Fibroblast of lung (primary cell): ENCODE data around the gene ABLIM2. TPM values are rescaled to one million over a fixed set of nuclear protein-coding genes. Genes with fewer than 3 reads are reported as not detected.

Experiments
- DNase-seq, 2 donors: peaks; one replicate each; pipeline versions ENCODE4 v3.0.0 to v3.0.0-alpha.2; 2010; ENCODE audit warnings: low read depth in 2 of 2
- H2AFZ ChIP-seq: 2 replicates; pipeline ENCODE4 v1.5.1; 2012; ENCODE audit warnings: low read length, control low read depth, inconsistent platforms
- H3K27ac ChIP-seq: 2 replicates; pipeline ENCODE4 v1.5.1; 2011; ENCODE audit warnings: low read length, control low read depth; ENCODE audit not compliant: insufficient read depth
- H3K27me3 ChIP-seq: 2 replicates; pipeline ENCODE4 v1.5.1; 2011; ENCODE audit warnings: mild to moderate bottlenecking, low read length; ENCODE audit not compliant: control insufficient read depth, insufficient read depth
- H3K36me3 ChIP-seq: 2 replicates; pipeline ENCODE4 v1.5.1; 2011; ENCODE audit warnings: low read length; ENCODE audit not compliant: control insufficient read depth, insufficient read depth
- H3K4me1 ChIP-seq: 2 replicates; pipeline ENCODE4 v1.5.1; 2011; ENCODE audit warnings: low read length; ENCODE audit not compliant: control insufficient read depth, insufficient read depth; ENCODE audit errors: extremely low read depth
- H3K4me2 ChIP-seq: 2 replicates; pipeline ENCODE4 v1.5.1; 2011; ENCODE audit warnings: low read length, control low read depth; ENCODE audit not compliant: insufficient read depth; ENCODE audit errors: extremely low read depth
- H3K4me3 ChIP-seq, 4 experiments: fragments of 200-600 bp in 1 of 4; sonication (generic) in 1 of 4; replicated peaks in 1 of 4; 2 replicates each; pipeline ENCODE4 v1.5.1; 2011 to 2016; ENCODE audit warnings: low read length in 4 of 4, low read depth in 3 of 4, mild to moderate bottlenecking in 3 of 4, control low read depth in 2 of 4, inconsistent platforms in 1 of 4, mixed read lengths in 1 of 4; ENCODE audit not compliant: insufficient read depth in 1 of 4; ENCODE audit errors: control extremely low read depth in 1 of 4
- H3K79me2 ChIP-seq: 2 replicates; pipeline ENCODE4 v1.5.1; 2012; ENCODE audit warnings: mild to moderate bottlenecking, low read length, inconsistent platforms; ENCODE audit not compliant: control insufficient read depth, insufficient read depth
- H3K9ac ChIP-seq: 2 replicates; pipeline ENCODE4 v1.5.1; 2011; ENCODE audit warnings: mild to moderate bottlenecking, low read length, control low read depth; ENCODE audit not compliant: insufficient read depth
- H3K9me3 ChIP-seq: 2 replicates; pipeline ENCODE4 v1.5.1; 2012; ENCODE audit warnings: low read depth, low read length; ENCODE audit not compliant: control insufficient read depth, insufficient read depth
- H4K20me1 ChIP-seq: 2 replicates; pipeline ENCODE4 v1.5.1; 2011; ENCODE audit warnings: low read length; ENCODE audit not compliant: control insufficient read depth, insufficient read depth; ENCODE audit errors: extremely low read depth
- CTCF ChIP-seq, 2 donors: IDR thresholded peaks in 1 of 2; conservative IDR thresholded peaks in 1 of 2; 1 replicate in 1 of 2; 2 replicates in 1 of 2; pipeline ENCODE4 v1.5.1; 2011 to 2012; ENCODE audit warnings: low read length in 2 of 2, control low read depth in 1 of 2, inconsistent platforms in 1 of 2, low read depth in 1 of 2, mild to moderate bottlenecking in 1 of 2
- EZH2 ChIP-seq: IDR thresholded peaks from 2 replicates; pipeline ENCODE4 v1.5.1; 2012; ENCODE audit warnings: low read length, control low read depth, mild to moderate bottlenecking; ENCODE audit errors: missing control alignments
- polyA plus RNA-seq, 2 donors: library from polyadenylated mRNA; depleted of rRNA in 1 of 2; stranded (reverse) in 1 of 2; unstranded in 1 of 2; fragments of >200 nt; gene quantifications; 2 replicates each; pipeline ENCODE4 v1.2.1, GENCODE V29; 2011 to 2012; ENCODE audit warnings: missing spikeins in 1 of 2
- total RNA-seq: library from RNA; depleted of rRNA; stranded (reverse); fragments of >200 nt; gene quantifications from 2 replicates; pipeline ENCODE4 v1.2.1, GENCODE V29; 2014

ABLIM2 gene
- total and polyA plus RNA-seq, 2 donors (not counting 1 experiment from before 2014, with no cell fraction given), result 0.66 to 2.6 TPM

DNA sequence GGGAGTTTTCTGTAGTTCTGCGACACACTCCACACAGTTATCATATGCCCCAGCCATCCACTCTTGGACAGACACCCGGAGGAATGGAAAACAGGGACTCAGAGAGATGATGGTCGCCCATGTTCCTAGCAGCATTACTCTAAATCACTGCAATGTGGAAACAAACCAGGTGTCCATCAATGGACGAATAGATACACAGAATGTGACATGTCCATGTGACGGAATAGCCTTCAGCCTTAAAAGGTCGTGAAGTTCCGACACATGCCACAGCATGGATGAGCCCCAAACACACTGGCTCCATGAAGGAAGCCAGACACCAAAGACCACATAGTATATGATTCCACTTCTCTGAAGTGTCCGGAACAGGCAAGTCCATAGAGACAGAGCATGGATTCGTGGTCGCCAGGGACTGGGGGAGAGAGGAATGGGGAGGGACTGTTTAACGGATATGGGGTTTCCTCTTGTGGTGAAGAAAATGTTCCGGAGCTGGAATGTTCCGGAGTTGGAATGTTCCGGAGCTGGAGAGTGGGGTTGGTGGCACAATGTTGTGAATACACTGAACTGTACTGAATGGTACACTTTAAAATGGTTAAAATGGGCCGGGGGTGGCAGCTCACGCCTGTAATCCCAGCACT, 190.2 kb downstream of the ABLIM2 start:
- DNase-seq, result no peak
- H3K9me3 ChIP-seq, result no peaks in the 10 kb centered on the region
- no peak overlapping the region for H2AFZ ChIP-seq
- H3K9ac ChIP-seq, result no peak overlapping the region
- no peaks in the 10 kb centered on the region for H4K20me1 ChIP-seq
- peaks cover 1% of the 10 kb centered on the region for H3K27me3 ChIP-seq
- H3K4me1 ChIP-seq, result peaks cover 20% of the 10 kb centered on the region
- no peak overlapping the region for H3K27ac ChIP-seq
- TF ChIP-seq EZH2 (no peak), CTCF (conservative IDR thresholded peaks at IDR 0.05 in 1 of 2, IDR thresholded peaks at IDR 0.05 in 1 of 2; ENCODE audit: low read depth in 1 of 2, low read length in 2 of 2) (no peak)
- H3K79me2 ChIP-seq, result no peaks in the 10 kb centered on the region
- no peaks in the 10 kb centered on the region for H3K36me3 ChIP-seq
- no peak overlapping the region for H3K4me2 ChIP-seq
- no peak overlapping the region for H3K4me3 ChIP-seq

DNA sequence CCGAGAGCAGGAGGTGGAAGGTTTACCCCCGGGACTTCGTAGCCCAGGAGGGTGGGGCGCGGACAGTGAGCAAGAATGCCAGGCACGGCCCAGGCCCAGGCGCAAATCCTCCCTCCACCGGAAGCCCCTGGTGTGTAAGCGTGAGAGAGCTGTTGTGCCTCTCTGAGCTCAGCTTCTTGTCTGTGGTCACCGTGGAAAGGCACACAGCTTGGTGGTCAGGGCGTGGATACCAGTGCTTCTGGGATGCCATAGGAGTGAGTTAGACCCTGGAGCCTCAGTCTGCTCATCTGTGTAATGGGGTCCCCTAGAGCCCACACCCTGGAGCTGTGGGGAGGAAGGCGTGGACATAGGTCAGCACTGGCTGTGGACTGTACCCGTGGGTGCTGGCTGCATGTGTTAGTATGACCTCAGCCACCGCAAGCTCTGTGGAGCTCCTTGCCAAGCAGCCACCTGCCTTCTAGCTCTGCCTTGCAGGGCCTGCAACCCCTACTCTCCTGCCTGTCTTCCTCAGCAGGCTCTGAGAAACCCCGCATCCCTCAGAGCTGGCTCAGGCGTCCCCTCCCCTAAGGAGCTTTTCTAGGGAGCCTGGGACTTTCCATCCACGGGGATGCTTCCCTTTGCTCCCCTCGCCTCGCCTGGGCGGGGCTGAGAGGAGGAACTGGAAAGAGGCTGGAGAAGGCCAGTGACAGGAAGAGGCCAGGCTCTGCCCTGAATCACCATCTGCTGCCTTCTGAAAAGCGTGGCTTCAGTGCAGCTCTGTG, 190.9 kb downstream of the ABLIM2 start:
- Histone ChIP-seq H3K9me3 (no peaks in the 10 kb centered on the region), H3K9ac (no peak overlapping the region), H3K27me3 (peaks cover 5% of the 10 kb centered on the region), H3K4me3 (no peak overlapping the region), H3K36me3 (no peaks in the 10 kb centered on the region), H3K79me2 (no peaks in the 10 kb centered on the region), H3K27ac (no peak overlapping the region), H4K20me1 (no peaks in the 10 kb centered on the region), H3K4me1 (peaks cover 20% of the 10 kb centered on the region), H3K4me2 (no peak overlapping the region), H2AFZ (no peak overlapping the region)
- TF ChIP-seq CTCF (conservative IDR thresholded peaks at IDR 0.05 in 1 of 2, IDR thresholded peaks at IDR 0.05 in 1 of 2; ENCODE audit: low read depth in 1 of 2, low read length in 2 of 2) (no peak), EZH2 (no peak)
- DNase-seq, result peak; percentile 53 to 64

DNA sequence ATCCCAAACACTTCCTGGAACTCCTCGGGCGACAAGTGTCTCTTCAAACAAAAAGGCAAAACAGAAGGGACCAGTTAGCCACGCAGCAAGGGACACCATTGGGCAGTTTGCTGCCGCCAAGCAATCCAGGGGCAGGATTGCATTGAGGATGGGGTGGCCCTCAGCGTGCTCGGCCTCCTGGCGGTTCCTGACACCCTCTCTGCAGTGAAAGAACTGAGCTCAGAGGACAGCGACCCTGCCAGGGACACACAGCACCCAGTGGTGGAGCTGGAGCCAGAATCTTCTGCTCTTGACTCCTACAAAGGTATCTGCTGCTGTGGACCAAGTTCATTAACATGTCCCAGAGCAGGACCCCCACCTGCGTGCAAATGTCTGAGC, 191.6 kb downstream of the ABLIM2 start:
- H3K27me3 ChIP-seq, result peaks cover 5% of the 10 kb centered on the region
- TF ChIP-seq EZH2 (no peak), CTCF (conservative IDR thresholded peaks at IDR 0.05 in 1 of 2, IDR thresholded peaks at IDR 0.05 in 1 of 2; ENCODE audit: low read depth in 1 of 2, low read length in 2 of 2) (no peak)
- no peak overlapping the region for H2AFZ ChIP-seq
- DNase-seq, result no peak
- no peak overlapping the region for H3K9ac ChIP-seq
- H3K9me3 ChIP-seq, result no peaks in the 10 kb centered on the region
- peaks cover 20% of the 10 kb centered on the region for H3K4me1 ChIP-seq
- no peak overlapping the region for H3K4me3 ChIP-seq
- no peak overlapping the region for H3K4me2 ChIP-seq
- H3K79me2 ChIP-seq, result no peaks in the 10 kb centered on the region
- H3K36me3 ChIP-seq, result no peaks in the 10 kb centered on the region
- no peaks in the 10 kb centered on the region for H4K20me1 ChIP-seq
- H3K27ac ChIP-seq, result no peak overlapping the region
